ENCODE results near the gene FAM131A.

Gene FAM131A

GRCh38 chr3:184377882-184378445 is 40.6 kb downstream of the FAM131A start, which contains the start of gene THPO:
THPO (minus strand) TSS chr3:184378207; CDS start chr3:184376259, 1,948 bp downstream.
- DNase-seq (ENCODE audit: low read depth), result no peak

- no peak for DNase-seq (ENCODE audit: low read depth)
Measured at GRCh38 chr3:184378651-184379357, 41.4 kb downstream of the FAM131A start.

- no peak for DNase-seq (ENCODE audit: low read depth)
Measured at GRCh38 chr3:184379358-184380184, 42.2 kb downstream of the FAM131A start, which contains the start of gene CHRD. CHRD (plus strand) TSS chr3:184380054; CDS start chr3:184380319, 265 bp downstream.

- no peak for DNase-seq (ENCODE audit: low read depth)
Measured at GRCh38 chr3:184380185-184380626, 42.8 kb downstream of the FAM131A start.

- DNase-seq (ENCODE audit: low read depth), result no peak
Measured at GRCh38 chr3:184380627-184381260, 43.3 kb downstream of the FAM131A start.

- DNase-seq (ENCODE audit: low read depth), result no peak
Measured at GRCh38 chr3:184381261-184382224, 44.1 kb downstream of the FAM131A start.

- no peak for DNase-seq (ENCODE audit: low read depth)
Measured at GRCh38 chr3:184382326-184383032, 45.1 kb downstream of the FAM131A start.

GRCh38 chr3:184383033-184383740 is 45.8 kb downstream of the FAM131A start:
- DNase-seq (ENCODE audit: low read depth), result no peak

GRCh38 chr3:184384342-184384741 is 46.9 kb downstream of the FAM131A start:
- no peak for DNase-seq (ENCODE audit: low read depth)

- no peak for DNase-seq (ENCODE audit: low read depth)
Measured at GRCh38 chr3:184384856-184385422, 47.5 kb downstream of the FAM131A start.

- DNase-seq (ENCODE audit: low read depth), result no peak
Measured at GRCh38 chr3:184386047-184386806, 48.8 kb downstream of the FAM131A start.

GRCh38 chr3:184387174-184387714 is 49.8 kb downstream of the FAM131A start:
- no peak for DNase-seq (ENCODE audit: low read depth)

- no peak for DNase-seq (ENCODE audit: low read depth)
Measured at GRCh38 chr3:184388164-184388935, 51.0 kb downstream of the FAM131A start.

GRCh38 chr3:184388936-184389230 is 51.5 kb downstream of the FAM131A start:
- DNase-seq (ENCODE audit: low read depth), result no peak

GRCh38 chr3:184389384-184389783 is 52.0 kb downstream of the FAM131A start:
- DNase-seq (ENCODE audit: low read depth), result no peak

GRCh38 chr3:184389935-184390528 is 52.6 kb downstream of the FAM131A start:
- no peak for DNase-seq (ENCODE audit: low read depth)

- DNase-seq (ENCODE audit: low read depth), result no peak
Measured at GRCh38 chr3:184391266-184391665, 53.9 kb downstream of the FAM131A start.

Measured in activated T-helper 9 cell treated with anti-CD3 and anti-CD28 coated beads, Interleukin-2, amount 50 U/mL, for 16 hours (primary cell).